HG03457 (cell line): Measurements from ENCODE around the gene WNT3A.

Experiments
- ATAC-seq: cut with Tn5 transposase; IDR thresholded peaks from one replicate; pipeline ENCODE4 v1.9.1; 2021; ENCODE audit warnings: moderate number of reproducible peaks; ENCODE audit not compliant: unreplicated experiment

WNT3A gene

DNA sequence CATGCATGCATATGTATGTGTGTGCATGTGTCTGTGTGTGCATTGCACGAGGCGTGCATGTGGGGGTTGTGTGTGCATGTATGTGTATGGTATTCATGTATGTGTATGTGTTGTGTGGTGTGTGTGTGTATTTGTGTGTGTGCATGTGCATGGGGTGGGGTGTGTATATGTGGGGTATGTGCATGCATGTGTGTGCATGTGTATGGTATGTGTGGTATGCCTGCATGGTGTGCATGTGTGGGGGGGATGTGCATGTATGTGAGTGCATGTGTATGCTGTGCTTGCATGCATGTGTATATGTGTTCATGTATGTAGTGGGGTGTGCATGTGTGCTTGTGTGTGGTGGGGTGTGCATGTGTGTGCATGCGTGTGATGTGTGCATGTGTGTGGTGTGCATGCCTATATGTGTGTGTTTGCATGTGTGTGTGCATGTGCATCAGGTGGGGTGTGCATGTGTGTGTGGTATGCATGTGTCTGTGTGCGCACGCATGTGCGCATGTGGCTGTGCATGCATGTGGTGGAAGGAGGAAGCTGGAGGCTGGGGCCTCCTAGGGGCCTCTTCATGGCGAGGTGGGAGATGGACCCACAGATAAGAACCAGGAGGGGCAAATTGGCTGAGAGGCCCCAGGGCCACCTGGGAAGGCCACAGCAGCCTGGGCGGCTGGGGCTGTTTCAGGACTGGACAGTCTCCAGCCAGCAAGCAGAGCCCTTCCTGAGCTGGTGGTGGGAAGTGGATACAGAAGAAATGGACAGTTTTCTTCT, 39.8 kb downstream of the WNT3A start:
- ATAC-seq, result no peak

DNA sequence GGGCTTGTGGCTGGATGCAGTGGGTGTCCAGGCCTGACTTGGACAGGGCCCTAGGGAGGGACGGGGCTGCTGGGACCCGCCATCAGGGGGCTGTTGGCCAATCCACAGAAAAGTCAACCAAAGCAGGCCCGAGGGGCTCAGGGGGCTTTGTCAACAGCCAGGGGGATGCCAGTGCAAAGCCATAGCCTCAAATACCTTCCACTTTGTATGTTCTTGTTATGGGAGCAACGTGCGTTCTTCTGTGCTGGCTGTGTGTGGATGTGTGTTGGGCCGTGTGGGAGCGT, 40.3 kb downstream of the WNT3A start:
- no peak for ATAC-seq

DNA sequence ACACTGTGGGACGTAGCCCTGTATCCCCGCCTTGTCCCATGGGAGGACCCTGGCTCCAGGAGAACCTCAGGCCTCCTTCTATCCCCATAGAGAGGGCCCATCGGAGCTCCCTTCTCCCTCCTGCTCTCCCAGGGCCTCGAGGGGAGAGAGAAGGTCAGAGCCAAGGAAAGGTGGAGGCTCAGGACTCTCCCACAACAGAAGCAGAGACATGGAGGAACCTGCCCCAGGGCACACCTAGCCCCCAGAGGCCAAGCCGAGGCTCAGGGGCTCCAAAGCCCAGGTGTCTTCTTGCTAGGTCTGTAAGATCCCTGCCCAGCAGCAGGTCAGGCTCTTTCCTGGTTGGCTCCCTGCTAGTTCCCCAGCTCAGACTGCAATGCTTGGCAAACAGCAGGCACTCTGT, 41.3 kb downstream of the WNT3A start:
- ATAC-seq, result no peak

DNA sequence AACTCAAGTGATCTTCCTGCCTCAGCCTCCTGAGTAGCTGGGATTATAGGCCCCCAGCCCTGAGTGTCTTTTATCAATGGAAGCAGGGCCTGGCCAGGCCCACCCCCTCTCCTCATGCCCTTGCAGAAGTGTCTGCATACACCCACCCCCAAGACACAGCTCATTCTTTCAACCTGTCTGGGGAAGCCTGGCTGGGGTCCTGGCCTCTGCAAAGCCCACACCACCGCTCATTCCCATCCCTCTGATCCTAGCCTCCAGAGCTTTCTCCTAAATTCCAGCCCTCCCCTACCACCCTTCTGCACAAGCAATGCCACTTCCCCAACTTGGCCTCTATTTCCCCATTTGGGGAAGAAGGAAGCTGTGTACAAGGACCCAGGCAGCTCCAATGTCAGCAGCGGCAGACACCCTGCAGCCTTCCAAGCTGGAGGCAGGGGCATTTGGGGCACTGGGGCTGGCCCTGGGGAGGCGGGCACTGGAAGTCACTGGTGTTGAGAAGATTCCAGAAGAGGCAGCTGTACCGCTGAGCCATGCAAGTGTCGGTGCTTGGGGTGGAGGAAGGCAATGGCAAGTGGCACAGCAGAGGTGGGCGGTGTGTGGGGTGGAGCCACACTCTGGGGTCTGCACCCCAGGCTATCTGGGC, 42.0 kb downstream of the WNT3A start:
- no peak for ATAC-seq

DNA sequence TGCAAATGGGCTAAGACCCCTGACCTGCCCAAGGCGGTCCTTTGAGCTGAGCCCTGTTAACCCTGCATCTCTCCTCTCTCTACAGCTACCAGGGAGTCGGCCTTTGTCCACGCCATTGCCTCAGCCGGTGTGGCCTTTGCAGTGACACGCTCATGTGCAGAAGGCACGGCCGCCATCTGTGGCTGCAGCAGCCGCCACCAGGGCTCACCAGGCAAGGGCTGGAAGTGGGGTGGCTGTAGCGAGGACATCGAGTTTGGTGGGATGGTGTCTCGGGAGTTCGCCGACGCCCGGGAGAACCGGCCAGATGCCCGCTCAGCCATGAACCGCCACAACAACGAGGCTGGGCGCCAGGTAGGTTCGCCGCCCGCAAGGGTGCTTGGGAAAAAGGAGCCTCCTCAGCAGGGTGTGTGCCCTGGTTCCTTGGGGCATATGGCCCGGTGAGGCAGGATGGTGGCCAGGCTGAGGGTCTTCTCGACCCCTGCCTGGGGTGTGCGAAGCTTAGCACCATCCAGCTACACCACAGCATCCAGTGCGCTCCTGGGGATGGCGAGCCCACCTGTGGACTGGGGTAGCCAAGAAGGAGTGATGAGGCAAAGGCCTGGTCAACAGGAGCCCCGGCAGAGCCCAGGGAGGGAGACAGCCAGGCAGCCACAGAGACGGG, 43.9 kb downstream of the WNT3A start:
- ATAC-seq, result no peak

DNA sequence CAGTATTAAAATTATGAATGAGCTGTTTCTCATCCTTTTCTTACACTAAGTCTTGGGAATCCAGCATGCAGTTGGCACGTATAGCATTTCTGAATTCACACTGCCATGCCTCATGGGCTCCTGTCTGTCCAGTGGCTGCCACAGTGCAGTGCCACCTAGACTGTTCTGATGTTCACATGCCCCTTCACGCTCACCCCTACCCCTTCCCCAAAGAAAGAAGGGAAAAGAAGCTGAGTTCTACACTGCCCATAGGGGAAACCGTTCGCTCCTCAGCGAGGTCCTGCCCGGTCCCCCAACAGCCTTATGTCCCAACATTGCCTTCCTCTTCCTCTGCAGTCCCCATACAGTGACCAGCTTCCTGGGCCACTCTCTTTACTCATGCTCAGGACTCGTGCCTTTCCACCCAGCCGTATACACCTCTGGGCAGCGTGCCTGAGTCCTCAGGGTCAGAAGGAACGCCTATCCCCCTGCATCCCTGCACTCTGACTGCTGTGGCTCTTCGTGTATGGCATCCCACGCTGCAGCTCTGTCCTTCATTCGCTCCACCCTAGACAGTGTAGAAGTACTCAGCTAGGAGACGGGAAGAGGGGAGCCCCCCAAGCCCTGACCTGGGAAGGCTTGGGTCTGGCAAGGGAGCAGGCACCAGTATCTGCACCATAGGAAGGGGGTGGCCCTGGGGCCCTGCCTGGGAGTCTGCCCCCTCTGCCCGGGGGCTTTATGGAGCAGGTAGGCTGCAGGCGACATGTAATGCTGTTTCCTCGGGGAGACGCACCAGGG, 51.6 kb downstream of the WNT3A start:
- ATAC-seq, result no peak

DNA sequence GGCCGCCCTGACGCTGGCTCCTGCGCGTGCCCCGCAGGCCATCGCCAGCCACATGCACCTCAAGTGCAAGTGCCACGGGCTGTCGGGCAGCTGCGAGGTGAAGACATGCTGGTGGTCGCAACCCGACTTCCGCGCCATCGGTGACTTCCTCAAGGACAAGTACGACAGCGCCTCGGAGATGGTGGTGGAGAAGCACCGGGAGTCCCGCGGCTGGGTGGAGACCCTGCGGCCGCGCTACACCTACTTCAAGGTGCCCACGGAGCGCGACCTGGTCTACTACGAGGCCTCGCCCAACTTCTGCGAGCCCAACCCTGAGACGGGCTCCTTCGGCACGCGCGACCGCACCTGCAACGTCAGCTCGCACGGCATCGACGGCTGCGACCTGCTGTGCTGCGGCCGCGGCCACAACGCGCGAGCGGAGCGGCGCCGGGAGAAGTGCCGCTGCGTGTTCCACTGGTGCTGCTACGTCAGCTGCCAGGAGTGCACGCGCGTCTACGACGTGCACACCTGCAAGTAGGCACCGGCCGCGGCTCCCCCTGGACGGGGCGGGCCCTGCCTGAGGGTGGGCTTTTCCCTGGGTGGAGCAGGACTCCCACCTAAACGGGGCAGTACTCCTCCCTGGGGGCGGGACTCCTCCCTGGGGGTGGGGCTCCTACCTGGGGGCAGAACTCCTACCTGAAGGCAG, 52.3 kb downstream of the WNT3A start:
- ATAC-seq, result no peak

DNA sequence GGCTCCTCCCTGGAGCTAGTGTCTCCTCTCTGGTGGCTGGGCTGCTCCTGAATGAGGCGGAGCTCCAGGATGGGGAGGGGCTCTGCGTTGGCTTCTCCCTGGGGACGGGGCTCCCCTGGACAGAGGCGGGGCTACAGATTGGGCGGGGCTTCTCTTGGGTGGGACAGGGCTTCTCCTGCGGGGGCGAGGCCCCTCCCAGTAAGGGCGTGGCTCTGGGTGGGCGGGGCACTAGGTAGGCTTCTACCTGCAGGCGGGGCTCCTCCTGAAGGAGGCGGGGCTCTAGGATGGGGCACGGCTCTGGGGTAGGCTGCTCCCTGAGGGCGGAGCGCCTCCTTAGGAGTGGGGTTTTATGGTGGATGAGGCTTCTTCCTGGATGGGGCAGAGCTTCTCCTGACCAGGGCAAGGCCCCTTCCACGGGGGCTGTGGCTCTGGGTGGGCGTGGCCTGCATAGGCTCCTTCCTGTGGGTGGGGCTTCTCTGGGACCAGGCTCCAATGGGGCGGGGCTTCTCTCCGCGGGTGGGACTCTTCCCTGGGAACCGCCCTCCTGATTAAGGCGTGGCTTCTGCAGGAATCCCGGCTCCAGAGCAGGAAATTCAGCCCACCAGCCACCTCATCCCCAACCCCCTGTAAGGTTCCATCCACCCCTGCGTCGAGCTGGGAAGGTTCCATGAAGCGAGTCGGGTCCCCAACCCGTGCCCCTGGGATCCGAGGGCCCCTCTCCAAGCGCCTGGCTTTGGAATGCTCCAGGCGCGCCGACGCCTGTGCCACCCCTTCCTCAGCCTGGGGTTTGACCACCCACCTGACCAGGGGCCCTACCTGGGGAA, 53.0 kb downstream of the WNT3A start:
- no peak for ATAC-seq

DNA sequence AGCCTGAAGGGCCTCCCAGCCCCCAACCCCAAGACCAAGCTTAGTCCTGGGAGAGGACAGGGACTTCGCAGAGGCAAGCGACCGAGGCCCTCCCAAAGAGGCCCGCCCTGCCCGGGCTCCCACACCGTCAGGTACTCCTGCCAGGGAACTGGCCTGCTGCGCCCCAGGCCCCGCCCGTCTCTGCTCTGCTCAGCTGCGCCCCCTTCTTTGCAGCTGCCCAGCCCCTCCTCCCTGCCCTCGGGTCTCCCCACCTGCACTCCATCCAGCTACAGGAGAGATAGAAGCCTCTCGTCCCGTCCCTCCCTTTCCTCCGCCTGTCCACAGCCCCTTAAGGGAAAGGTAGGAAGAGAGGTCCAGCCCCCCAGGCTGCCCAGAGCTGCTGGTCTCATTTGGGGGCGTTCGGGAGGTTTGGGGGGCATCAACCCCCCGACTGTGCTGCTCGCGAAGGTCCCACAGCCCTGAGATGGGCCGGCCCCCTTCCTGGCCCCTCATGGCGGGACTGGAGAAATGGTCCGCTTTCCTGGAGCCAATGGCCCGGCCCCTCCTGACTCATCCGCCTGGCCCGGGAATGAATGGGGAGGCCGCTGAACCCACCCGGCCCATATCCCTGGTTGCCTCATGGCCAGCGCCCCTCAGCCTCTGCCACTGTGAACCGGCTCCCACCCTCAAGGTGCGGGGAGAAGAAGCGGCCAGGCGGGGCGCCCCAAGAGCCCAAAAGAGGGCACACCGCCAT, 53.8 kb downstream of the WNT3A start:
- no peak for ATAC-seq

DNA sequence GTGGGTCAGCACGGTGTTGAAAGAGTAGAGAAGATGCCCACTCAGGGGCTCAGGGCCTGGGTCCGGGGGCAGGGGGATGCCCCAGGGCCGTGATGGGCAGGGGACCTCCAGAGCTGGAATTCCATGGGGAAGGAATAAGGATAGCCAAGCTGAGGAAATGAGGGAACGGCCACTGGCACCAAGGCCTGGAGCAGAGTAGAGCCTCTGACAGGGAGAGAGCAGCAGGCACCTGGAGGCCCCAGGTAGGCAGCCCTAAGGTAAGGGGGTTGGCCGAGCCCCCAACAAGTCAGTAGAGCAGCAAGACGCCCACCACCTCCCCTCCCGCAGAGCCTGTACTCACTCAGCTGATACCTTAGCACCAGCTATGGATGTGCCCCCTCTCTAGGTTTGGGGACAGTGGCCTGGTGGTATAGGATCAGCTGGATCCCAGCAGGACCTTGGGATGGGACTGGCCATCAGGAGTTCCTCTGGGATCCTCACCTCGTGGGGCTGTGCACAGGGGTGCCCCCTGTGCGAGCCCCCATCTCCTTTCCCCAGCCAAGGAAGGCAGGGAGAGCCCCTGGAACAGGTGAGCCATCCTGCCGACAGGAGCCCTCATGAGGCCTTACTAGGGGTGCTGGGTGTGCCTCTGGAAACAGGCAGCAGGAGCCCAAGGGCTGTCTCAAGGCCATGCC, 54.8 kb downstream of the WNT3A start:
- ATAC-seq, result no peak

DNA sequence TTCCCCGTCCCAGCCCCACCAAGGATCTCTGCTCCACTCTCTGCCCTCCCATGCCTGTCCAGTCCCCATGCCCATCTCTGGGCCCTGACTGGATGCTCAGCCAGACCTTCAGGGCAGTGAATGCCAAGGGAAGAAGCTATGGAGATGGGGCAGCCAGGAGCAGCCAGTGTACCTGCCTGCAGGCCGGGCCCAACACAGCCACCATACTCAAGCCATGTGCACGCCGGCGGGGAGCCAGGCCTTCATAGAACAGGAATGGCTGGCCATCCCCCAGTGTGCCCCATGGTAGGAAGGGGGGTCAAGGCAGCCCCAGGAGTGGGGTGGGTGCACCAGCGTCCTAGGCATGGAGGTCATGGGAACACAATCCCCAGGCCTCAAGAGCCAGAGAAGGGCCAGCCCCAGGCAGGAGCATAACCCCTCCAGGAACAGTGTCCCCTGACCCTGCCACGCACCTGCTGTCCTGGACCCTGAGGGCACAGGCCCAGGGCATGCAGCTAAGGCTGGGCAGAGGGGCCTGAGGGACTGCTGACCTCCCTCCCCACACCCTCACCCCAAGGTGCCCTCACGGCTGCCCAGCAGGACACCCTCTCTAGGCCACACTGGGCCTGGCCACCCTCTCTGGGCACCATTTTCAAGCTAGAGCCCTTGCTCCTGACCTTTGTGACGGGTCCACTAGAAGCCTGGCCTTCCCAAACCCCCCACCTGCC, 55.4 kb downstream of the WNT3A start:
- no peak for ATAC-seq

DNA sequence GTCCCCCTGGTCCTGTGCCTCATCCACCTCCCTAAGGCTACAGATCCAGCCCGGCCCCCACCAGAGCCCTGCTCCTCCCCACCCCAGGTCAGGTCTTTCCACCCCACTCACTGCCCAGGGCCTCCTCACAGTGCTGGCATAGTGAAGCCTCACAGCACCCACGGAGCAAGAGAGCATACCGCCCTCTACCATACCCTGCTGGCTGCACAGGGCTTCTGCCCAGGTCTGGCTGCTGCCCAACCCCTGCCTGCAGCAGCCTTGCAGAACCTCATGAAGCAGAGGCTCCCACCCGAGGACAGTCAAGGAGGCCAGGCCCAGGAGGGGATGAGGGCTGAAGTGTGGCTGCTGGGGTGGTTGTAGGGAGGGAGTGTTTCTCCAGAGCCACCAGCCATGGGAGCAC, 56.0 kb downstream of the WNT3A start:
- no peak for ATAC-seq

DNA sequence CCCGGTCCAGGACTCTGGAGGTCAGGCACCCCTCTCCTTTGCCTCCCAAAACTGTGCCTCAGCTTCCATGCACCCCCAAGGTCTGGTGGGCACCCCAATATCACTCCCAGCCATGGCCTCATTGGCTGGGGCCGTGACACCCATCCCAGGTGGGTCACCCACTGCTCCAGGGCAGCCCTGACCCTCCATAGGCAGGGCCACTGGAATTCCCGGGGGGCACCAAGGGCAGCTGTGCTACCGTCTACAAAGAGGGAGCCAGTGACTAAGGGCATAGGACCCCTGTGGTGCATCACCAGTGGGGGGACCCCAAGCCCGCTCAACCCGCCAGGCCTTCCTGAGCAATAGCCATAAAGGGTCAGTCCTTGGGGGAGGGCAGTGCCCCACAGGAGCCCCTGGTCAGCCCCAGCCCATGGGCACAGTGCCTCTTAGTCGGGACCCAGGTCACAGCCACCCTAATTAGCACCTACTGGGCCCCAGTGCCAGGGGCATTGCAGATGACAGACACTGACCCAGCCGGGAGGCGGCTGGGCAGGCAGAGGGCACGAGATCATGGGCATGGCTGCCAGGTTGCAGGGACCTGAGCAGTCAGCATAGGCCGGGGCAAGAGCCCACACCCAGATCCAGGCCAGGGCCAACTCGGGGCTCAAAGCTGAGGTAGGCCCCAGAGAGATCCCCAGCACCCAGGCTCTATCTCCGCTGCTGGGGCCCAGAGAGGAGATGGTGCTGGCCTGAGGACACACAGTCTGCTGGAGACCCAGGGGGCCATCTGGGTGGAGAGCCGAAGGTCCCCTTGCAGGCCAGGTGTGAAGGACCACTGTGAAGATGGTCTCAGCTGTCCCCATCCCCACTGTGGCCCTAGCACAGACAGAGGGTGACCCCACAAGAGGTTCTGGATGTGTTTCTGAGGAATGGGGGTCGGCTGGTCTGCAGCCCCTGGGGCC, 56.7 kb downstream of the WNT3A start:
- no peak for ATAC-seq

DNA sequence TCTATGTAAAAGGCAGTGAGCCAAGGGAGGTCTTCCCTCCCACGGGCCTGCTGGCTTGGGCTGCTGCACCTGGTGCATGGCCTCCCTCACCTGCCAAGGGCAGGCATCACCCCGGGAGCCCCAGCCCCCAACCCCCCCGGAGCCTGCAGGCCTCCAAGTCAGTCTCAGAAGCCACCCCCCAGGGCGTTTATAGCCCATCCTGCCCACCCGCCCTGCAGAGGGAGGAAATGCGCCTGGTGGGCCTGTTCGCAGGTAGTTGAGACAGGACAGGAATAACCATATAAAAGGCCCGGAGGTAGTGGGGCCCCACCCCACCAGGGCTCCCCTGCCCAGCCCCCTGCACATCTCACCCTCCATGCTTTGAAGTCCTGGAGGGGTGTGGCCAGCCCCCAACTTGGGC, 57.5 kb downstream of the WNT3A start:
- ATAC-seq, result no peak

DNA sequence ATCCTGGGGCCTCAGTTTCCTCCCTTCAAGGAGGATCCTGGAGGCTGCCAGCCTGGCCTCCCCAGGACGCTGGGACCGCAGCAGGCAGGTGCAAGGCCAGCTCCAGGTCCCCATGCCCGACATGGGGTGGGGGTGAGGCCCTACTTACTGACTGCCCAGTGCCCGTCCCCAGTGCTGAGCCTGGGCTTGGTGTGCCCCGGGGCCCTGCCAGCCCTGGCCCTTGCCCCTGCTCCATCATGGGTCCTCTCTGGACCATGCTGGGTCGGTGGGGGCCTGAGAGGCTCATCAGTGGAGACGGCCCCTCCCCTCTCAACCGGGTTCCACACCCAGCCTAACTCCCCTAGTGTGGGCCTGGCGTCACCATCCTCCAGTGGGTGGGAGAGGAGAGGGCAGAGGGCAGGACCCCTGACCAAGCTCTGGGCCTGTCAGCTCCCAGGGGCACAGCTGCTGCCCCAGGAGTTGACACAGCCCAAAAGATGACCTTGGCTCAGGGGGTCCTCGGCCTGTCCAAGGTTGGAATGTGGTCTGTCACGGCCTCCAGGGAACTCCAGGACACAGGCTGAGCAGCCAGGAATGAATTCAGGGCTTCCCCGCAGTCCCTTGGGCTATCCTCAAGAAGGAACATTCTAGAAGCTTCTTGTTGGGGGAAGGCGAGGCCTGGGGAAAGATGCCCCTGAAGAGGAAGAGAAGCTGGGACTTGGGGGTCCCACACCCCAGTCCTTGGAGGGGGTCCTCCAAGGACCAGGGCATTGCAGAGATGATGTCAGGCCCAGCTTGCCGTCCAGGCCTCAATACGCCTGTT, 58.1 kb downstream of the WNT3A start:
- no peak for ATAC-seq

DNA sequence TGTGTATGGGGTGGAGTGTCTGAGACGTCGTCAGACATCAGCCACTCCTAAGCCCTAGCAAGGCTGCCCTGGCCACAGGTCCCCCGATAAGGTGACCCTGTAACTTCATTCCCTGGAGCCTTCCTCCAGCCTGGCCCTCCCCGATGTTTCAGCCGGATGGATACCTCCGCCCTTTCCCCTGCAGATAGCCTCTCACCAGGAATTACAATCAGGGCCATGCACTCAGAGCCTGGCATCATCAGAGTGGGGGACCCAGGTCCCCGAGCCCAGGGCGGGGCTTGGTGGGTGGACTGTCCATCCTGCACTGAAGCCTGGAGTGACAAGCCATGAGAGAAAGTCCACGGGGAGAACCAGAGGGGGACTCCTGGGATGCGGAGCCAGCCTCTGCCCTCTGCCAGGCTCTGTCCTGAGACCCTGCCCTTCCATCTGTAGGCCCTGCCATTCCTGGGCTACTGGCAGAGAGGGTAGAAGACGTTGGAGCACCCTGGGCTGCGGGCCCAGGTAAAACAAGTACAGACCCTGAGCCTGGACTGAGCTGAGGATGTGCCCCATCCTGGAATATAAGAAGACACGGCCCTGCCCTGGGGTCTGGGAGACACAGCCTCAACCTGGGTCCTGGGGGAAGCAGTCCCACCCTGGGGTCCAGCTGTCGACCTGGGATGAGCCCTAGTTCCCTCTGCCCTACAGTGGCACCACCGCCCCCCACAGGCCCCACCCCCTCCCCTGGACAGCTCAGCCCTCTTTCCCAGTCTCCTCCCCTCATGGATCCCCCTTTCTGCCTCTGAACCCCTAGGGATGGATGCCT, 58.9 kb downstream of the WNT3A start:
- ATAC-seq, result no peak
